Testis (tissue), 3 donors: Measurements from ENCODE around the gene ACAP3. TPM values are rescaled to one million over a fixed set of nuclear protein-coding genes. Genes with fewer than 3 reads are reported as not detected.

Experiments
- DNase-seq: peaks from one replicate; pipeline ENCODE4 v3.0.0-alpha.2; 2019
- H3K27ac ChIP-seq, 2 donors: fragments of 200-600 bp; sonication (generic); one replicate each; pipeline ENCODE4 v1.5.1; 2019
- H3K27me3 ChIP-seq: fragments of 200-600 bp; sonication (generic); one replicate; pipeline ENCODE4 v1.5.1; 2019
- H3K36me3 ChIP-seq: fragments of 200-600 bp; sonication (generic); one replicate; pipeline ENCODE4 v1.5.1; 2017; ENCODE audit warnings: low read depth; ENCODE audit errors: missing control alignments
- H3K4me1 ChIP-seq: fragments of 200-600 bp; sonication (generic); one replicate; pipeline ENCODE4 v1.5.1; 2019
- H3K4me3 ChIP-seq, 2 donors: fragments of 200-600 bp; sonication (generic); one replicate each; pipeline ENCODE4 v1.5.1; 2017 to 2019
- H3K9me3 ChIP-seq: fragments of 200-600 bp; sonication (generic); one replicate; pipeline ENCODE4 v1.5.1; 2017
- CTCF ChIP-seq, 3 experiments: fragments of 450-650 bp in 2 of 3; fragments of 200-600 bp in 1 of 3; sonication (generic) in 1 of 3; IDR thresholded peaks; one replicate each; pipeline ENCODE4 v1.5.1; 2016 to 2019; ENCODE audit warnings: antibody characterized with exemption in 3 of 3, mild to moderate bottlenecking in 2 of 3, moderate library complexity in 1 of 3
- POLR2A ChIP-seq: fragments of 450-650 bp; IDR thresholded peaks from one replicate; pipeline ENCODE4 v1.6.1; 2017; ENCODE audit warnings: antibody characterized with exemption, mild to moderate bottlenecking, moderate library complexity
- WGBS, 2 donors: methylation state at CpG; one replicate each; pipeline ENCODE4 v1.1.5; 2018; 5-methylcytosine and 5-hydroxymethylcytosine counted together
- intact Hi-C: fragments of 100-400 bp; cut with DNase I; formaldehyde crosslinking; loops from one replicate; pipeline ENCODE4 v1.15.1; 2023; ENCODE audit warnings: low total_unique reads
- polyA plus RNA-seq: library from polyadenylated mRNA; stranded (reverse); fragments of 350-450 nt; fragmentation: Illumina TruSeq; extraction: RNeasy Lipid Tissue Mini Kit (QIAGEN cat#74804); gene quantifications from one replicate; pipeline ENCODE4 v1.2.3, GENCODE V29; 2014; ENCODE audit warnings: low read depth, low replicate concordance; ENCODE audit not compliant: insufficient read depth
- total RNA-seq, 2 donors: library from RNA; depleted of rRNA; stranded (reverse); fragments of >200 nt; gene quantifications; one replicate each; pipeline ENCODE4 v1.2.3, GENCODE V29; 2016

ACAP3 gene
- total and polyA plus RNA-seq, 3 donors from 2014 or later, result 16.8 to 62.7 (median 53.0) TPM

GRCh38 chr1:1330366-1331067 lies 22.8 kb upstream of the ACAP3 start:
- TF ChIP-seq CTCF (IDR thresholded peaks at IDR 0.05) (no peak), POLR2A (no peak)
- H3K27ac ChIP-seq, result no peak overlapping the region
- no peaks in the 10 kb centered on the region for H3K27me3 ChIP-seq
- no peaks in the 10 kb centered on the region for H3K9me3 ChIP-seq
- DNase-seq, result no peak
- peaks cover 14% of the 10 kb centered on the region for H3K4me1 ChIP-seq
- 76% methylated on average over 15 of the region's 15 CpGs; no CpG with 5 or more reads in 1 of the 2 donors for WGBS, 2 donors
- H3K36me3 ChIP-seq, result no peaks in the 10 kb centered on the region
- intact Hi-C loops, result no loop called here
- H3K4me3 ChIP-seq, result no peak overlapping the region

GRCh38 chr1:1329304-1330210 lies 21.8 kb upstream of the ACAP3 start:
- no peak for DNase-seq
- TF ChIP-seq POLR2A, result no peak
- TF ChIP-seq CTCF (IDR thresholded peaks at IDR 0.05), result no peak
- intact Hi-C loops, result no loop called here
- Histone ChIP-seq H3K27me3 (no peaks in the 10 kb centered on the region), H3K36me3 (no peaks in the 10 kb centered on the region), H3K4me3 (no peak overlapping the region), H3K4me1 (peaks cover 19% of the 10 kb centered on the region), H3K9me3 (no peaks in the 10 kb centered on the region), H3K27ac (no peak overlapping the region)
- WGBS, 2 donors, result 87 to 89% methylated on average over 35 to 58 of the region's 58 CpGs

GRCh38 chr1:1328254-1328653 lies 20.5 kb upstream of the ACAP3 start:
- Histone ChIP-seq H3K36me3 (no peaks in the 10 kb centered on the region), H3K4me3 (no peak overlapping the region), H3K4me1 (peaks cover 18% of the 10 kb centered on the region), H3K27ac (no peak overlapping the region), H3K27me3 (no peaks in the 10 kb centered on the region), H3K9me3 (no peaks in the 10 kb centered on the region)
- DNase-seq, result no peak
- WGBS, 2 donors, result 89 to 92% methylated on average over 10 to 15 of the region's 15 CpGs
- TF ChIP-seq CTCF (IDR thresholded peaks at IDR 0.05), result no peak
- no peak for TF ChIP-seq POLR2A
- intact Hi-C loops, result no loop called here

- Histone ChIP-seq H3K4me3 (no peak overlapping the region), H3K27ac (no peak overlapping the region), H3K27me3 (no peaks in the 10 kb centered on the region), H3K9me3 (no peaks in the 10 kb centered on the region), H3K36me3 (no peaks in the 10 kb centered on the region), H3K4me1 (peaks cover 22% of the 10 kb centered on the region)
- intact Hi-C loops, result no loop called here
- WGBS, 2 donors, result 89 to 90% methylated on average over 25 to 32 of the region's 40 CpGs
- DNase-seq, result no peak
- no peak for TF ChIP-seq POLR2A
- TF ChIP-seq CTCF (IDR thresholded peaks at IDR 0.05), result no peak
Measured at GRCh38 chr1:1327291-1327690, 19.6 kb upstream of the ACAP3 start.
